ENCODE results near the gene NDUFB7. TPM values are rescaled to one million over a fixed set of nuclear protein-coding genes. Genes with fewer than 3 reads are reported as not detected.

Gene NDUFB7
- total RNA-seq, 1 donor from 2014 or later, result 375 TPM

DNA sequence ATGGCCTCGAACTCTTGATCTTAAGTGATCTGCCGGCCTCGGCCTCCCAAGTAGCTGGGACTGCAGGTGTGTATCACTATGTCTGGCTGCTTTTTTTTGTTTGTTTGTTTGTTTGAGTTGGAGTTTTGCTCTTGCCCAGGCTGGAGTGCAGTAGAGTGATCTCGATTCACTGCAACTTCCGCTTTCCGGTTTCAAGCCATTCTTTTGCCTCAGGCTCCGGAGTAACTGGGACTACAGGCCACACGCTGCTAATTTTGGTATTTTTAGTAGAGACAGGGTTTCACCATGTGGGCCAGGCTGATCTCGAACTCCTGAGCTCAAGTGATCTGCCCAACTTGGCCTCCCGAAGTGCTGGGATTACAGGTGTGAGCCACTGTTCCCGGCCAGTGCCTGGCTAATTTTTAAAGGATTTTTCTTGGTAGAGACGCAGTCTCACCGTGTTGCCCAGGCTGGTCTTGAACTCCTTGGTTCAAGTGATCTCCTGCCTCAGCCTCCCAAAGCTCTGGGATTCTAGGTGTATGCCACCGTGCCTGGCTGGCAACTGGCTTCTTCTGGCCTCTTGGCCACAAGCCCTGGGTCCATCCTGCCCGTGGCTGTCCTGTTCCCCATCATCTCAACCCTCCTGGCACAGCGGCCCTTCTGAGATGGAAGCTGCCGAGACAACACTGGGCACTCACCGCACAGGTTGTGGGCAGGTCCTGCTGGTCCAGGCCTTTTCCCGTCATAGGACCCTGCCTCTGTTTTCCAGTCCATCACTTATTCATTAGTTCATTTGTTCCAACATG lies 30.9 kb downstream of the NDUFB7 start:
- Histone ChIP-seq H3K4me1 (peaks cover 58% of the 10 kb centered on the region), H3K27ac (peak overlapping the region; percentile 39), H3K4me3 (no peak overlapping the region), H3K36me3 (no peaks in the 10 kb centered on the region), H3K9me3 (no peaks in the 10 kb centered on the region), H3K27me3 (no peaks in the 10 kb centered on the region)
- DNase-seq (ENCODE audit: extremely low spot score in 2 of 2), result no peak
- intact Hi-C loops (cut with DNase I), result no loop called here
- no peak for TF ChIP-seq POLR2A (IDR thresholded peaks at IDR 0.05)
- TF ChIP-seq, protein P1, sequence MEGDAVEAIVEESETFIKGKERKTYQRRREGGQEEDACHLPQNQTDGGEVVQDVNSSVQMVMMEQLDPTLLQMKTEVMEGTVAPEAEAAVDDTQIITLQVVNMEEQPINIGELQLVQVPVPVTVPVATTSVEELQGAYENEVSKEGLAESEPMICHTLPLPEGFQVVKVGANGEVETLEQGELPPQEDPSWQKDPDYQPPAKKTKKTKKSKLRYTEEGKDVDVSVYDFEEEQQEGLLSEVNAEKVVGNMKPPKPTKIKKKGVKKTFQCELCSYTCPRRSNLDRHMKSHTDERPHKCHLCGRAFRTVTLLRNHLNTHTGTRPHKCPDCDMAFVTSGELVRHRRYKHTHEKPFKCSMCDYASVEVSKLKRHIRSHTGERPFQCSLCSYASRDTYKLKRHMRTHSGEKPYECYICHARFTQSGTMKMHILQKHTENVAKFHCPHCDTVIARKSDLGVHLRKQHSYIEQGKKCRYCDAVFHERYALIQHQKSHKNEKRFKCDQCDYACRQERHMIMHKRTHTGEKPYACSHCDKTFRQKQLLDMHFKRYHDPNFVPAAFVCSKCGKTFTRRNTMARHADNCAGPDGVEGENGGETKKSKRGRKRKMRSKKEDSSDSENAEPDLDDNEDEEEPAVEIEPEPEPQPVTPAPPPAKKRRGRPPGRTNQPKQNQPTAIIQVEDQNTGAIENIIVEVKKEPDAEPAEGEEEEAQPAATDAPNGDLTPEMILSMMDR (IDR thresholded peaks at IDR 0.05), result no peak
- no peak for TF ChIP-seq POLR2AphosphoS5 (IDR thresholded peaks at IDR 0.05; ENCODE audit: insufficient read depth in 1 of 2, low read depth in 1 of 2)

DNA sequence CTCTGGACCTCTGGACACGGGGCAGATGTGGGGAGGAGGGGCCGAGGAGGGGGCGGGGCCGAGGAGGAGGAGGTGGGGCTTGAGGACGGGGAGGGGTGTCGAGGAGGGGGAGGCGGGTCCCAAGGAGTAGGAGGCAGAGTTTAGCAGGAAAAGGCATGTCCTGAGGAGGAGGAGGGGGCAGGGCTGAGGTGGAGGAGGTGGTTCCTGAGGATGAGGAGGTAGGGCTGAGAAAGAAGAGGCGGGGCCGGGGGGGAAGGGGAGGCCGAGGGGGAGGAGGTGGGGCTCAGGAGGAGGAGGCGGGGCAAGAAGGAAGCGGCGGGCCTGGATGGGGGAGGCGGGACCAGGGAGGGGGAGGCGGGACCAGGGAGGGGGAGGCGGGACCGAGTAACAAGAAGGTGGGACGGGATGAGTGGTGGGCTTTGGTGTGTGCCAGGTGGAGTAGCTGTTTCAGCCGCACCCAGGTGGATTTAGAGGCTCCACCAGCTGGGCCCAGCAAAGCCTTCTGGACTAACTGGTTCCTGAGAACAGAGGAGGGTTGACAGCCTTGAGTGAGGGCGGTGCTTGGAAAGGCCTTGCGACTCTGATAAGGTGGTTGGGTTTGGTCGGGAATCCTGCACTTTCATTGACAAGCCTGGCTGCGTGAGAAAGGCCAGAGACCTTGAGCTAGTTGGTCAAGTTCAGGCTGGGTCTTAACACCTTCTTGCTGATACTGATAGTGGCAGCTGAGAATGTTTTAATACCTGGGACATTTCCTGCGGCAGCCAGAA lies 34.8 kb downstream of the NDUFB7 start:
- intact Hi-C loops (cut with DNase I), result no loop called here
- TF ChIP-seq POLR2AphosphoS5 (IDR thresholded peaks at IDR 0.05; ENCODE audit: insufficient read depth in 1 of 2, low read depth in 1 of 2), result peak in 1 of 2 donors; percentile 27
- TF ChIP-seq POLR2A (IDR thresholded peaks at IDR 0.05), result no peak
- DNase-seq (ENCODE audit: extremely low spot score in 2 of 2), result no peak
- no peak overlapping the region for H3K4me3 ChIP-seq
- no peaks in the 10 kb centered on the region for H3K9me3 ChIP-seq
- no peaks in the 10 kb centered on the region for H3K27me3 ChIP-seq
- peak overlapping the region; percentile 56 for H3K27ac ChIP-seq
- H3K36me3 ChIP-seq, result no peaks in the 10 kb centered on the region
- H3K4me1 ChIP-seq, result peaks cover 53% of the 10 kb centered on the region

DNA sequence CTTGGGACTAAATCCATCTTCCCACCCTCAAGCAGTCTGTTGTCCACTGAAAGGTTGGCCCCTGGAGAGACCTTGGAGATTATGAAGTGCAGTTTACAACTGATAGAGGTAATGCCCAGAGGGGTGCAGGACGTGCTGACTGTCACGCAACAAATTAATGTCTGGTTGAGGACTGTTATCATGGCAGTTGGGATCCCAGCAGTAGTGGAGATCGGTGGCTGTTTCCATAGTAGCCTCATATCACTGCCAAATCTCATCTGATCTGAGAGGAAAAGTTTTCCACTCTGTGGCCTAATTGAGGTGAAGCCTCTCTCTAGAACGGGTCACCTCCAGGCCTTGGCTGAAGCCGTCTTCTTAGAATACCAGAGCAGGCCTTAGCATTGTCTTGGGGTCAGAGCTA lies 38.4 kb downstream of the NDUFB7 start:
- no peaks in the 10 kb centered on the region for H3K9me3 ChIP-seq
- DNase-seq (ENCODE audit: extremely low spot score in 2 of 2), result no peak
- no peaks in the 10 kb centered on the region for H3K27me3 ChIP-seq
- H3K4me1 ChIP-seq, result peaks cover 80% of the 10 kb centered on the region
- no peak overlapping the region for H3K27ac ChIP-seq
- no peak for TF ChIP-seq POLR2A (IDR thresholded peaks at IDR 0.05)
- TF ChIP-seq, protein P1 (IDR thresholded peaks at IDR 0.05), result no peak
- H3K36me3 ChIP-seq, result no peaks in the 10 kb centered on the region
- H3K4me3 ChIP-seq, result no peak overlapping the region
- intact Hi-C loops (cut with DNase I), result no loop called here

DNA sequence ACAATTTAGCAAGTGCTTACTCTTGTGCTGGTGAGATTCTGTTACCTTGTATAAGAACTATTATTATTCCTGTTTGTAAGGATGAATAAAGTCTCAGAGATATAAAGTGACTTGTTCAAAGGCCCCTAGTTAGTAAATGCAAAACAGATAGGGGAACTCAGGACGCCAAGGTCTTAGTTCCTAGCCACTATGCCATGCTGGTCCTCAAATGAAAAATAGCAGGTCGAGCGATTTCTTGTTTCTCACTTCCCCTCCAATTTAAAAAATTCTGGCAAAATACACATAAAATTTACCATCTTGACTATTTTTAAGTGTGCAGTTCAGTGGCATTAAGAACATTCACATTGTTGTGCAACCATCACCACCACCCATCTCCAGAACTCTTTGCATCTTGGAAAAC lies 41.4 kb downstream of the NDUFB7 start:
- TF ChIP-seq POLR2AphosphoS5 (IDR thresholded peaks at IDR 0.05; ENCODE audit: insufficient read depth in 1 of 2, low read depth in 1 of 2) (no peak), POLR2A (IDR thresholded peaks at IDR 0.05) (no peak)
- TF ChIP-seq, protein P1 (IDR thresholded peaks at IDR 0.05), result no peak
- DNase-seq (ENCODE audit: extremely low spot score in 2 of 2), result no peak
- no peaks in the 10 kb centered on the region for H3K36me3 ChIP-seq
- peaks cover 67% of the 10 kb centered on the region for H3K4me1 ChIP-seq
- no peaks in the 10 kb centered on the region for H3K9me3 ChIP-seq
- peak overlapping the region; percentile 56 to 90 for H3K4me3 ChIP-seq
- H3K27me3 ChIP-seq, result no peaks in the 10 kb centered on the region
- peak overlapping the region; percentile 98 for H3K27ac ChIP-seq
- intact Hi-C loops (cut with DNase I), result no loop called here

DNA sequence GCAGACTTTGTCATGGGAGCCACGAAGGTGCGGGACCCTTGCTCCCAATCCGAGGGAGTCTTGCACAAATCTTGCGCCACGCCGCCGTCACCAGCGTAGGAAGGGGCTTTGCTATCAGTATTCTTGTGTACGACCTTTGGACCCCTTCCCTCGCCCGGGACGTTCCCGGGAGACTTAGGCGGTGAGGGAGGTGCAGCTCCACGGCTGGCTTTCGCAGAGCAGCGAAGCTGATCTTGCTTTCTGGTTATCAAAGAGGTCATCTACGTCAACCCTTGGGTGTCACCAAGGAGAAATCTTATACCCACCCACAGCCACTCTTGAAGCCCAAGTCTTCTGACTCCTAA lies 41.9 kb downstream of the NDUFB7 start:
- Histone ChIP-seq H3K9me3 (no peaks in the 10 kb centered on the region), H3K4me3 (peak overlapping the region; percentile 56 to 90), H3K4me1 (peaks cover 65% of the 10 kb centered on the region), H3K27me3 (no peaks in the 10 kb centered on the region), H3K36me3 (no peaks in the 10 kb centered on the region), H3K27ac (peak overlapping the region; percentile 98)
- intact Hi-C loops (cut with DNase I), result no loop called here
- DNase-seq (ENCODE audit: extremely low spot score in 2 of 2), result peak in 1 of 2 donors; percentile 94
- TF ChIP-seq, protein P1 (IDR thresholded peaks at IDR 0.05), result no peak
- no peak for TF ChIP-seq POLR2AphosphoS5 (IDR thresholded peaks at IDR 0.05; ENCODE audit: insufficient read depth in 1 of 2, low read depth in 1 of 2)
- TF ChIP-seq POLR2A (IDR thresholded peaks at IDR 0.05), result no peak
